AG04450 (cell line): ENCODE results near the gene ZSCAN5C. TPM values are rescaled to one million over a fixed set of nuclear protein-coding genes. Genes with fewer than 3 reads are reported as not detected.
A peak's percentile ranks its signal among the peaks of the same experiment; 100 is the strongest.
"Not testable (repeated sequence)": the region's sequence is repeated elsewhere in the genome, so short reads cannot be mapped to it uniquely, and the experiment has no call there.

Experiments used
- CTCF ChIA-PET: fragments of 300-600, 350-600 bp; formaldehyde crosslinking; extraction: SDS; loops from one replicate; lab custom pipeline; 2022; ENCODE audit warnings: antibody characterized with exemption, inconsistent platforms; lab: Charles Lee
- POLR2A ChIA-PET: fragments of 350-600 bp; formaldehyde crosslinking; extraction: SDS; loops from one replicate; lab custom pipeline; 2021; ENCODE audit warnings: antibody characterized with exemption, inconsistent platforms; lab: Yijun Ruan, JAX
- DNase-seq: peaks from one replicate; pipeline ENCODE4 v3.0.0-alpha.2; 2011; ENCODE audit warnings: low read depth, low spot score
- H3K27ac ChIP-seq: one replicate; pipeline ENCODE4 v1.5.1; 2012; ENCODE audit warnings: low read depth, low read length, control low read depth
- H3K27me3 ChIP-seq: one replicate; pipeline ENCODE4 v1.6.0; 2012; ENCODE audit warnings: low read length; ENCODE audit not compliant: control insufficient read depth, insufficient read depth
- H3K4me3 ChIP-seq: 2 replicates; pipeline ENCODE4 v1.5.1; 2011; ENCODE audit warnings: mild to moderate bottlenecking, low read depth, low read length, control low read depth
- H3K9me3 ChIP-seq: 2 replicates; pipeline ENCODE4 v1.5.1; 2012; ENCODE audit warnings: low read length; ENCODE audit not compliant: control insufficient read depth, insufficient read depth
- polyA plus RNA-seq: library from polyadenylated mRNA; depleted of rRNA; stranded (reverse); fragments of >200 nt; gene quantifications from 2 replicates; pipeline ENCODE4 v1.2.3, GENCODE V29; 2011
- TF ChIP-seq, protein P1 (sequence below): IDR thresholded peaks from 2 replicates; pipeline ENCODE4 v1.5.1; 2011; ENCODE audit warnings: low read depth, low read length, control low read depth, inconsistent platforms

Gene ZSCAN5C
- polyA plus RNA-seq, 1 experiment = not detected

DNA sequence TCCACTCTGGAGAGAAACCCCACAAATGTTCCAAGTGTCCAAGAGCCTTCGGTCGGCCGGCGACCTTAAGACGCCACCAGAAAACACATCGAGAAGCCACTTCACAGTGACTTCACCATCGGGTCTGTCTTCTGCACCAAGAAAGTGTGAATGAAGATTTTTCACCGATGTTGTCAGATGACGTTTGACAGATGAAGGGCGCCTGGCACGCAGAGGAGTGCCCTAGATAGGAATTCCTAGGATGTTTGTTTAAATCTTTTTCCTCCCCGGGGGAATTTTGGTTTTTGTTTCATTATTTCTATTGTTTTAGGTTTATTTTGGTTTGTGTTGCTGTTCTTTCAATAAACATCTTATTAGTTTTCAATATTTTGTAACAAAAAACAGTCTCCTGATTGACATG is 7.0 kb downstream of the ZSCAN5C start:
- TF ChIP-seq, protein P1, sequence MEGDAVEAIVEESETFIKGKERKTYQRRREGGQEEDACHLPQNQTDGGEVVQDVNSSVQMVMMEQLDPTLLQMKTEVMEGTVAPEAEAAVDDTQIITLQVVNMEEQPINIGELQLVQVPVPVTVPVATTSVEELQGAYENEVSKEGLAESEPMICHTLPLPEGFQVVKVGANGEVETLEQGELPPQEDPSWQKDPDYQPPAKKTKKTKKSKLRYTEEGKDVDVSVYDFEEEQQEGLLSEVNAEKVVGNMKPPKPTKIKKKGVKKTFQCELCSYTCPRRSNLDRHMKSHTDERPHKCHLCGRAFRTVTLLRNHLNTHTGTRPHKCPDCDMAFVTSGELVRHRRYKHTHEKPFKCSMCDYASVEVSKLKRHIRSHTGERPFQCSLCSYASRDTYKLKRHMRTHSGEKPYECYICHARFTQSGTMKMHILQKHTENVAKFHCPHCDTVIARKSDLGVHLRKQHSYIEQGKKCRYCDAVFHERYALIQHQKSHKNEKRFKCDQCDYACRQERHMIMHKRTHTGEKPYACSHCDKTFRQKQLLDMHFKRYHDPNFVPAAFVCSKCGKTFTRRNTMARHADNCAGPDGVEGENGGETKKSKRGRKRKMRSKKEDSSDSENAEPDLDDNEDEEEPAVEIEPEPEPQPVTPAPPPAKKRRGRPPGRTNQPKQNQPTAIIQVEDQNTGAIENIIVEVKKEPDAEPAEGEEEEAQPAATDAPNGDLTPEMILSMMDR = no peak
- no peaks in the 10 kb centered on the region for H3K27me3 ChIP-seq
- H3K9me3 ChIP-seq = peaks cover 3% of the 10 kb centered on the region; the same call in 1 of the 2 replicates
- ChIA-PET POLR2A (no interaction called here), CTCF (no interaction called here)
- H3K4me3 ChIP-seq = no peak overlapping the region
- H3K27ac ChIP-seq = no peak overlapping the region
- no peak for DNase-seq

DNA sequence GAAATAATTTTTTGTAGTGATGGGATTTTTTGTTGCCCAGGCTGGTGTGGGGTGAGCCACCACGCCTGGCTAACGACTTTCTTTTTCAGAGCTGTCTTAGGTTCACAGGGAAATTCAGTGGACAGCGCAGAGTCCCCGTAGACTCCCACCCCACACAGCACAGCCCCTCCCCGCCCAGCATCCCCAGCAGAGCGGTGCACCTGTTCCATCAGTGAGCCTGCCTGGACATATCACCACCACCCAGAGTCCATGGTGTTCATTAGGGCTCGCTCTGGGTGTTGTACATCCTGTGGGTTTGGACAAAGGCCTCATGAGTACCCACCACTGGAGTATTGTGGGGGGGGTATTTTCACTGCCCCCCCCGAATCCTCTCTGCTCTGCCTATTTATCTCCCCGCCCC is 8.0 kb downstream of the ZSCAN5C start:
- H3K4me3 ChIP-seq, POLR2A ChIA-PET, H3K27ac ChIP-seq, H3K27me3 ChIP-seq, DNase-seq, H3K9me3 ChIP-seq, CTCF ChIA-PET: not testable (repeated sequence)

DNA sequence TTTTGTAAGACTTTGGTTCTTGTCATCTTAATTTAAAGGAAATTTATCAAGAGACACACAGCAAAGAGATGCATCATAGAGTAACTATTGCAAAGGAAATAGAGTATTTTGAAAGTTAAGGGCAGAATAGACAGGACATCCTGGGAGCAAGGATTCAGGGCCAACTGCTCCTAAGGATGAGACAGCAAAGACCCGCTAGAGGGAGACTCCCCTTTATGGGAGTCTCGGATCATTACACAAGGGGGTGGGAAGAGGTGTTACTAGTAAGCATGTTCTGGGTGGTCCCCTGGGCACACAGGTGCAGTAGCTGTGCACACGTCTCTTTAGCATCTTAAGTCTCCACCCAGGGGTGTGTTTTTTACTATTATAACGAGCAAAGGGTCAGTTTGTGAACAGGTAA is 9.6 kb downstream of the ZSCAN5C start:
- CTCF ChIA-PET = no interaction called here
- TF ChIP-seq, protein P1 = no peak
- H3K9me3 ChIP-seq = peaks cover 3% of the 10 kb centered on the region; the same call in 1 of the 2 replicates
- DNase-seq = no peak
- H3K27ac ChIP-seq = no peak overlapping the region
- H3K4me3 ChIP-seq = no peak overlapping the region
- POLR2A ChIA-PET = no interaction called here
- no peaks in the 10 kb centered on the region for H3K27me3 ChIP-seq

DNA sequence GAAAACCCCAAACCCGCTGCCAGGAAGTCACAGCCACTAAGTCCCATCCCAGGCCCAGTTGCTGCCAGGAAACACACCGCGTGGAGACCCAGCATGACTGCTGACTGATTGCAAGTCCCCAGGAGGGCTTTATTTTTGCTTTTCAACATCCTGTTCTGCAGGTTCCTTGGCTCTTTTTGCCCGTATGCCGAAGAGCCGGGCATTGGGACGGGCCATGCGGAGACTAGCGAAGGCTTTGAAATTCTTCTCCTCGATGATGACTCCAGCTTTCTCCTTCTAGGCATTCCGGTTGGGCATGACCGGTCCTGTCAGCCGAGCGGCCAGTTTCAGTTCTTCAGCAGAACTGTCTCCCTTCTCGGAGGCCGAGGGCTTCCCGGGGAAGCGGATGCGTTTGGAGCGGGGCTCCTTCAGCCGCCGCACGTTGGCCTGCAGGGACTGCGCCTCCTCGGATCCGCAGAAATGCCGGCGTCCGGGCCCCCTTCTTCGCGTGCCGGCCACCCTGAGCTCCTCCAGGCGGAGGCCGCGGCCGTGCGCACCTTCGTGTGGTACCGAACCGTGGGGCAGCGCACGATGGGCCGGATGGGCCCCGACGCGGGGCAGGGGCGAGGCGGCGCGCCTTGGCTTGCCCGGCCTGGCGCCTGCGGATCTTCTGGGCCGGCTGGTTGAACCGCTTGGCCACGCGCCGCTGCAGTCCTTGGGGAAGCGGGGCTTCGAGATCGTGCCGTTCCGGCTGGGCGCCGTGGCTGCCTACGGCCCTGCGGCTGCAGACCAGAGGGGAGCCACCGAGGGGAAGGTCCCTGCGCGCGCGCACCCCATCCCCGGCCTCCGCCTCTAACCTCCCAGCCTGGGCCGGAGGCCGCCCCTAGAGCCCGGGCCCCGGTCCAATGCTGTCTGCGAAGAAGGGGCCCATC is 15.2 kb downstream of the ZSCAN5C start:
- H3K4me3 ChIP-seq = peak overlapping the region; percentile 25; the same call in 1 of the 2 replicates
- ChIA-PET POLR2A (interaction anchor here (0.5 kb wide), 1 partner anchor 1542 kb away, joined by 3 read pairs; no protein-coding TSS in a partner anchor), CTCF (no interaction called here)
- H3K27me3 ChIP-seq = no peaks in the 10 kb centered on the region
- peaks cover 10% of the 10 kb centered on the region; the same call in 1 of the 2 replicates for H3K9me3 ChIP-seq
- no peak for DNase-seq
- no peak overlapping the region for H3K27ac ChIP-seq
- TF ChIP-seq, protein P1 = no peak

DNA sequence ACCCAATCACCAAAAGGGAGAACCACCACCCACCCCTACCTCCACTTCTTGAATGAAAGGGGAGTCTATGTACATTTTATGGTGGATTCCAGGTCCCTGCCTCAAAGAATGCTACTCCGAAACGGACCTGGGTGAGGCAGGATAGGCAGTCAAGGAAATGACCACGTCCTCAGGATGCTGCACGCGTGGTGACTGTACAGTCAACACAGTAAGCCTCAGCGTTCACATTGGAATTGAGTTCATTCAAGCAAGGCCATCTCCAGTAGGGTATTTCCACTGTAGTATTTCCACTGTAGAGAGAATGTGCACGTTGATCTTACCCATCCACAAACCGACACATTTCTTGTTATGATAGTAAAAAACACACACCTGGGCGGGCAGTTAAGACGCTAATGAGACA is 16.9 kb downstream of the ZSCAN5C start:
- TF ChIP-seq, protein P1 = no peak
- no peaks in the 10 kb centered on the region for H3K27me3 ChIP-seq
- H3K9me3 ChIP-seq = peaks cover 7% of the 10 kb centered on the region; the same call in 1 of the 2 replicates
- CTCF ChIA-PET = interaction anchor here (0.6 to 1.6 kb wide), 3 partner anchors 35 to 167 kb away, joined by 3 to 4 read pairs (median 3); no protein-coding TSS in a partner anchor
- POLR2A ChIA-PET = no interaction called here
- DNase-seq = no peak
- no peak overlapping the region for H3K27ac ChIP-seq
- no peak overlapping the region for H3K4me3 ChIP-seq
